ENCODE results near the gene PHEX.

PHEX gene

DNA sequence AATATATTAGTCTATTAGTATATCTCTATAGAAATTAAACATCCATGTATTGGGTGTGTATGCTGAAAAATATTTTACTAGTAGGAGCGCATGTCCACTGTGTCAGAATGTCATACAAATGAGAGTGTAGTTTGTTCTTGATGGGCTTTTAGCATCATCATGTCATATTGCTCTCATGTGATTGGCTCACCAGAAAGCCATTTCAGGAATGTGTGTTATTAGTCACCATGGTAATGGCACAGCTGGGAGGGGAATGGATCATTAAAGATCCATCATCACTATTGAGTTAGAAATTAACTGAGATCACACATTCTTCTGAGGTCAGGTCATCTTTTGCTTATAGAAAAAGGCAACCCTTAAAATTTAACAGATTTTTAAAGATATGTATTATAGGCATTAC is 77.3 kb downstream of the PHEX start:
- no peak for DNase-seq

DNA sequence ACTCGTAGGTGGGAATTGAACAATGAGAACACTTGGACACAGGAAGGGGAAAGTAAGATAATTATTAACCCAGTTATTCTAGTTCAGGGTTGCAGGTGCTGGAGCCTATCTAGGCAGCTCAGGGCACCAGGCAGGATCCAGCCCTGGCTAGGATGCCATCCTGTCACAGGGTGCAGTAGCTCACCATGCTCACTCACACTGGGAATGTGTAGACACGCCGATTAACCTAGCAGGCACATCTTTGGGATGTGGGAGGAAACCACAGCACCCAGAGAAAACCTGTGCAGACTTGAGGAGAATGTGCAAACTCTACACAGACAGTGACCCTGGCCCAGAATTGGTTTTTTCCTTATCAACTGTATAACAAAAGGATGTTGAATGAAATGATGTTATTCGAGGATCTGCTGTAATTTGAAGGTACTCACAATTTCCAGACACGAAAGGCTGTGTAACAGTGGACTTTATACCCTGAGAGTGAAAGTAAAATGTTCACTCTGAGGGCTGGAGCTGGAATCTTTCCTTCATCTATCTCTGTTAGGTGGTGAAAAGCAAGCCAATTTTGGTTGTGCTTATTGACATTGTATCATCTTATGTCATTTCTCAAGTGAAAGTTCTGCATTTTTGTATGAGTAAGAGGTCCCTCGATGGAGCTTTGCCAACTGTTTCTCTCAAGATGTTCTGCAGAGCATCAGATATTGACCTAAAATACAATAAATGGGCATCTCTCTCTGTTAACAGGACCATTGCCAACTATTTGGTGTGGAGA is 78.8 kb downstream of the PHEX start:
- no peak for DNase-seq

DNA sequence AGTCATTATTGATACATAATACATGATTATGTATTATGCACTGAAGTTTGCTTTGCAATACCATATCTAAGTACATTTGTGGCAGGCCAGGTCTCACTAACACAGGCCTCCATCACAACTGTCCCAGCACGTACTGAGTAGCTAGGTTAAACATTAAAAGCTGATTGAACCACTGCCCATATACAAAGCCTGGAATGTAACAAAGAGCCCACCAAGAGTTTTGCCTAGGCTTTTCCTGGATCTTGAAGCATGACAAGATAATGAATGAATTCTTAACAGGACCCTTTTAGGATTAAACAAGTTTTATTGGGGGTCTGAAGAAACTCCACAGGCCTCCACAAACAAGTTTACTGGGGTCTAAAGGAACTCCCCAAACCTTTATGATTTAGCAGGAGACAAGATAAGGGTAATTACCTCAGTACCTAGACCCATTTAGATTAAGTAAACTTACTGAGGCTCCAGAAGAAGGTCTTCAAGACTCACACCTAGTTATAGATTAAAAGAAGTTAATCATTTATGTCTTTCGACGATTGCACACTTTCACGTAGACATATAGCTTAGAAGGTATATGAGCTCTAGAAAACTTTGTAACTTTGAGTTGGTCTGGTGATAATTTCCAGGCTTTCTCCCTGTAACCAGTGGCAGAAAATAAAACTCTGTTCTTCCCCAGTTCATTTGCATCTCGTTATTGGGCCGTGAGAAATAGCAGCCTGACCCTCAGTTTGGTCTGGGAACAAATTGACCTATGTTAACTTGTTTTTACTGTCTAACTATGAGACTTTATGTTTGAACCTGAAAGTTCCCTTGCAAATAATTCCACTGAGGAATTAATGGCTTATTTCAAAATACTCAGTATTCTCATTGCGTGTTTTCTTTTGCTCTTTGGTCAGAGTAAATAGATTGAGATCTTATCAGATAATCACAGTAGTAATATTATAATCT is 84.8 kb downstream of the PHEX start:
- no peak for DNase-seq

DNA sequence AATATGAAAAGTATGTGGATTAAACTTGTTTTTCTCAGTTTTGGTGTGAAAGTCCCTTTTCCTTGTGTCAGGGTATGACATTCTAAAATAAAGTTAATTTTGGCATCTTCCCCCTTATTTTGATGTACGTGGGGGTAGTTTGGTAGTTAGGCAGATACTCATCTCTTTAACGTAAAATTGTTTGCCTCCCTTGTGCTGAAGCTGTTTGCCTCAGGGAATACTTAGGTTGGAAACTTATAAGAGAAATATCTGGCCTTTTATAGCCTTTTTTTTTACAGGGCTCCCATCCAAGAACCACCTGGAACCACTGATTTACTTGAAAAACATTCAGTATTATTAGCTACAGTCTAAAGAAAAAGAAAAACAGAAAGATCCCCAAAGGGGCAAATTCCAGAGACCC is 85.5 kb downstream of the PHEX start:
- no peak for DNase-seq

DNA sequence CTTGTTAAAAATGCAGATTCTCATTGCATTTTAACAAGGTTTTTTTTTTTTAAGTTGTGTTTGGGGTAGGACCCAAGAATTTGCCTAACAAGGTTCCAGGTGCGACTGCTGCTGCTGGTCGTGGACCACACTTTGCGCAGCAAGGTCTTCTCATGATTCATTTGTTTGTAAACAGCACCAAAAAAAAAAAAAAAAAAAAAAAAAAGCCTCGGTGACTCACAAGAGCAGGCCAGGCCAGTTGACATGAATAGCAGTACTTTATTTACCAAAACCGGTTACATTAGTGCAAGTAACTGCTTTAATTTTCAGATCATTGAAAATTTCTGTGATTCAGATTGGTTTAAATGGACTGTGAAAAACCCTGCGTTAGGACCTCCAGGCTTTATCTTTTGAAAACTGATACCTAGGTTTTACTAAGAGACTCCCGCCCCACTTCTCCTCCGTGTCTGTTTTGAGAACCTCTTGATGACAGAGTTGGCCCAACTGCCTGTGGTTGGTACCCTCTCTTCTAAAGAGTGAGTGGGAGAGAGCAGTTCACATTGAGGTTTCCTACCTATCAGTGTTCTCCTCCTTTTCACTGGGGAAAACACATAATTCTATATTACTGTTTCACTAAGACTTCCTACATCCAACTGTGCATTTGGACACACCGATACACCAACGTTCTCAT is 86.2 kb downstream of the PHEX start:
- no peak for DNase-seq

DNA sequence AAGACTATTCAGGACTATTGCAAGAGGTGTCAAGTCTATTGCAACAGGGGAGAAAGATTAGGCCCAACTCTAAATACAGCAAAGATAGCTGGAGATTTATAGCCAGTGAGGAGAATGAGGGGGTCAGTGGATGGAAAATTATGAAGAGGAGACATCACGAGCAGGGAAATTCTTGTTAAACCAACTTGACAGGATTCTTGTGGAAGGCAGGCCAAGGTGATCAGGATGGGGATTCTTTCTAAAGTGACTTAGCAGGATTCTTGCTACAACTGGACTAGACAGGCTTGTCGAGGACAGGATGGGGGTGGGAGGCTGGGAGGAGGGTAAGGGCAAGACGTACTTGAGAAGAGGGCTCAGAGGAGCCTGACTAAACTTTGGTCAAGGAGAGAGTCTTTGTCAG is 89.0 kb downstream of the PHEX start:
- DNase-seq: no peak

DNA sequence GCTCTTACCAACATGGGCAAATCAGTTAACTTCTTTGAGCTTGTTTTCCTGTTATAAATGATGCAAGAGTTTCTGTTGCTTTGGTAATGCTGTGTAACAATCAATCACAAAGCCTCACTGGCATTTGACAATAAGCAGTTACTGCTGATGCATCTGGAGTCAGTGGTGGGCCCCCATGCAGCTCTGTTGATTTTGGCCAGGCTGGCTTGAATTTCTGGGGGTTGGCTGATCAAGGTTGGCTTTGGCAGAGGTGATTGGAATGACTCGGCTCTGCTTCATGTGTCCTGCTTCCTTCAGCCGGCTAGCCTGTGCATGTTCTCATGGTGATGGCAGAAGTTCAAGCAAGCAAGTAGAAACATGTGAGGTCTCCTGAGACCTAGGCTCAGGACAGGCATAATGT is 90.4 kb downstream of the PHEX start:
- no peak for DNase-seq

DNA sequence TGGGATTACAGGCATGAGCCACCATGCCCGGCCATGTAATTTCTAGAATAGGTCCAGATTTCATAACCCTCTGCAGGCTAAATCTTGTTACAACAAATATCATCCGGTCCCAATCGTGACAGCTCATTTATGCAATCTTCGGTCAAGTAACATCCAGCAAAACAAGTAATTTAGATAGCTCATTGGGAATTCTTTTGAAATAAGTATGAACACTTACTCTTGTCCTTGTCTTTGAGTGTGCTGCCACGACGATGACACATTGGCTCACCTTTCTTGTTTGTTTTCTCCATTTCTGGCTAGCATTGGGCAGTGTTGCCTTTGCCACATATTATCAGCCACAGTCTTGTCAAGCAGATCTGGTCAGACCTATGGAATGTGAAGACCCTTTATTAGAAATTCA is 92.0 kb downstream of the PHEX start:
- no peak for DNase-seq

DNA sequence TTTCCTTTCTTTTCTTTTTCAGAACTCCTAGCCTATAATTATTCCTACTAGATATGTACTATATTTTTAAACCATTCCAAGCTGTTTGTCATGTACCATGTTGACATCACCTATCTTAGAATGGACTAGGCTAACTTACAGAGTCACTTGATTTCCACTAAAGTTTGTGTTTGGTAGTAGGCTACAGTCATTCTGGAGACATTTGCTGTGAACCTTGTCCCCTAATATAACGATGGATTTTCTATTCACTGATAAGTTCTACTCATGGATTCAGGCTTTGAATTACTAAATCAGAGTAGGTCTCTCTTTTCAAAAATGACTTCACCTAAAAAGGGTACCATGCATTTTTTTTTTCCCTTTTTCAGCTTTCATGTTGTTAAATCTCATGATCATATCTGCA is 93.4 kb downstream of the PHEX start:
- no peak for DNase-seq

DNA sequence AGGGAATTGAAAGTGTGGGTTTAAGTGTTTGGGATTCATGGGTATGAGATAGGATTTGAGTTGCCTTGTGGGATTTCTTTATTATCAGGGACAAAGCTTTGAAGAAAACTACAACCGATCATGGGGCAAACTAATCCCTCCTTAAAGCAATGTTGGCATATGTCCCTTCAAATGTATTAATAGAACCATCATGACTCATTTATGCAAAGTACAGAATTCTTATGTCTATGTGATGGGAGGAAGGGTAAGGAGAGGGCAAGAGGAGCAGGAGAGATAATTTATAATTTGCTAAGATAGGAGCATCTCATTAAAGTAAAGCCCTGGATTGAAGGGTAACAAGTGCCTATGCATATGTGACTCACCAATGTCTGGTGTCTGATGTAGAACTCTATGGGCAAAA is 94.2 kb downstream of the PHEX start:
- no peak for DNase-seq

DNA sequence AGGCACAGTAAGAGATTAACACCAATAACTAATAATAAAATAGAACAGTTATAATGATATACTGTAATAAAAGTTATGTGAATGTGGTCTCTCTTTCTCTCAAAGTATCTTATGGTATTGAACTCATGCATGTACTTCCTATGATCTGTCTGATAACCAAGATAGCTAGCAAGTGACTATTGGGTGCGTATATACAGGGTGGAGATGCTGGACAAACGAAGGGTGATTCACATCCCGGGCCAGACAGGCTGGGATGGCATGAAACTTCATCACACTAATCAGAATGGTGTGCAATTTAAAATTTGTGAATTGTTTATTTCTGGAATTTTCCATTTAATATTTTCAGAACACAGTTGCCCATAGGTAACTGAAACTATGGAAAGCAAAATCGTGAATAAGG is 96.8 kb downstream of the PHEX start:
- no peak for DNase-seq

DNA sequence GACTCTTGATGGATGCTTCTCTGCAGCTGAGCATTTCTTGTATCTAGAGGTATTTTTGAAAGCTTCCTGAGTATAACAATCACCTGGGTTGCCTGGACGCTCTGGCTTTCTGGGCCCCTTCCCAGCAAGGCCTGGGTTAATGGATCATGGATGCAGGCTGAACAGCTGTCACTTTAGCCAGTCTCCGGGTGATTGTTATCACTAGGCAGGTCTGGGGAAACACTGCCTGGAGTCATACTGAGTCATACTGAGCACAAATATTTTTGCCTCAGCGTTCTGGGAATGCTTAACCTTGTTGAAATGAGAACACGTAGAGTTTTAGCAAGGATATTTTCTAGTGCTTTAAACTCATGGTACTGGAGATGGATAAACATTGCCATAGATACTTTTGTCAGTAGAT is 102.6 kb downstream of the PHEX start:
- DNase-seq: no peak

DNA sequence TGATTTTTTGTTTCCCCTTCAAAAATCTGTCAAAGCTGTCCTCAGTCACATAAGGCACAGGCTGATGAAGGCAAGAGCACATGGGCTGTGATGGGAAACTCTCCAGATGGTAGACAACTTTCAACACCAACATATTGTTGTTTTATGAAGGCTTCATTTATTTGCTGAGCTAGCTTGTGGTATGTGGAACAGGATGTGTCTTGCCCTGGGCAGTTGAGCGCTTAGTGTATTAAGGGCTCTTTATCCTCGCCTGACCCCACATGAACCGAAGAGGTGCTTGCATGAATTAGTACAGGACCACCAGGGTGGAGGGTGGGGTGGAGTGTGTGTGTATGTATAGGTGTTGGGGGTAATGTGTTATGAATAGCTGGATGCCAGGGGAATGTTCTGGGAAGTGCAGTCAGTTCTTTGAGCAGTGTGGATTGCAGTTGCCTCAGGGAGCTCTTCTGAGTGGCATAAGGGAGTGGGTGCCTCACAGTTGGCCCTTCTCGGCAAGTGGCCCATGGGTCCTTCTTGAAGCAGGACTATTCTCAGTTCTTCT is 103.1 kb downstream of the PHEX start:
- no peak for DNase-seq

DNA sequence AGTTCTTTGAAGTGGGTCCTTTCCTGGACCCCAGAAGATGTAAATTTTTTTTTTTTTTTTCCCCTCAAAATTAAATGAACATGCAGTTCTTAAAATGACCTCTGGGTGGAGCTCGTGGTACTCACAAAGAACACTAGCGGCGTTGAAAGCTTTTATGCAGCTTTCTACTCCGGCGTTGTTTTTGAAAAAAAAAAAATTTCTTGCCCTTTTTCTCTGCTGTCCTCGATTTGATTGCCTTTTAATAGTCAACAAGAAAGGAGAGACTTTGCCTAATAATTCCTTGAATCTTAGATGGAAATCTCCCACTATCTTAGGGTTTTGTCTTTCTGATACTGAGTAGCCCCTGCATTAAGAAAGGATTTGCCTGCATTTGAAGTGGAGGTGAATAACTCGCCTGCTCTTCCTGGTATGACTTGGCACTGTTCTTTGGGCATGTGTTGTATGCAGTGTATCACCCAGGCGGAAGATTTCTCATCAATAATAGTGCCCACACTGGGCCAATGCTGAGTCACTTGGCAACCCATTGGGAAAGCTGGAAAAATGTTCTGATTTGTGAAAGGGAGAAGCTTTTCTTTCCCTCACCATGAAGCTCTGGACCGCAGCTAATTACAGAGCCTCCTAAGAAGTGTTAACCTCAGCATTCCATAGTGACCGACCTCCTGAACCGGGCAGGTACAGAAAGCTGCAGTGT is 104.0 kb downstream of the PHEX start:
- peak in 1 of 2 donors; percentile 37 for DNase-seq

DNA sequence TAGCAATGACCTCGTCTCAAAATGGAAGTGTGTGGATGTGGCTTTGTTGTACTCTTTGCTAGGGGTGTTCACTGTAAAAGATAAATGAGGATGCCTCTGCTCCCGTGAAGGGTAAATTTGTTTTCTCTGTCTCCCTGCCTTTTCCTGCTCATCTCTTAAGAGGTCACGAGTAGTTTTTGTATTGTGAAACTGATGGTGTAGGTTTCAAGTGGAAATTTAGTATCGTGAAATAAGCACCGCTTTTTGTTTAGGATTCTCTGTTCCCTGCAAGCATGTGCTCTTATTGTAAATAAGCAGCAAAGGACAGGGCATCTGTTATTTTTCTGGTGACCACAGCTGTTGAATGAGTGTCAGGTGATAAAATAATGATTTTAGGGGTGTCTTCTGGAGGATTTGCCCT is 104.6 kb downstream of the PHEX start:
- DNase-seq: no peak

DNA sequence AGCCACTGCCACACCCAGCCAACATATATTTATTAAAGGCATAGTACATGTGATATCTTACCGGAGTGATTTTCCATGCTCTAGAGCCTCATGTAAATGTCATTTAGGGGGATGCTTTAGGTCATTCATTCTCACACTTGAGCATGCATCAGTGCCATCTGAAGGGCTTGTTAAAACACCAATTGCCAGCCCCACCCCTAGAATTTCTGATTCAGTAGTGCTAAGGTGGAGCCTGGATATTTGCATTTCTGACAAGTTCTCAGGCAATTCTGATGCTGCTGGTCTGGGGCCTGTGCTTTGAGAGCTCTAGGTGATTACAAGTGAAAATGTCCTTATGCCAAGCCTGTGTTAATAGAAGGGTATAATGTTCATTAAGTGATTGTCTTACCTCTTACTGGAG is 107.7 kb downstream of the PHEX start:
- no peak for DNase-seq

DNA sequence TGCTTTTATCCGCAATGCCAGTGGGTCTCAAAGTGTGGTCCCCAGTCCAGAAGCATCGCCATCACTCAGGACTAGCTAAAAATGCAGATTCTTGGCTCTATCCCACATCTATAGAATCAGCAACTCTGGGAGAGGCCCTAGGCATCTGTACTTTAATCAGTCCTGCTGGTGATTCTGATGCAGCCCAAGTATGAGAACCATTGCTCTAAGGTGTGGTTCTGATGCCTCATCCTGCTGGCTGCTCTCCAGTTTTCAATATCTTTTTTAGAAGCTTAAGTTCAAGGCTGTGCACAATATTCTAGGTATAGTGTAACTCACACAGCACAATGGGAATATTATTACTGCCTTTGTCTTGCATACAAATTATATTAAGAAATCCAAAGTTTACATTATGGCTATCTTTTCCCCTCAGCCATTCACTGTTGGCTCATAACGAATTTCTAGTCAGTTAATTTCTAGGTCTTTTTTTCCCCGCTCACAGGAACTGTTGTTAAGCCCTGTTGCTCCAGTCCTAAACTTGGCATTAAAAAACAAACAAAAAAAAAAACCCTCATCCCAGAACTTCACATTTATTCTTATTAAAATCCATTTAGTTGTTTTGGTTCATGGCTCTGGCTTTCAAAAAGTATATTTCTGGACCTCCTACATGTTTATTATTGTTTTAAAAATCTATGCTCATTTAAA is 109.1 kb downstream of the PHEX start:
- DNase-seq: no peak

DNA sequence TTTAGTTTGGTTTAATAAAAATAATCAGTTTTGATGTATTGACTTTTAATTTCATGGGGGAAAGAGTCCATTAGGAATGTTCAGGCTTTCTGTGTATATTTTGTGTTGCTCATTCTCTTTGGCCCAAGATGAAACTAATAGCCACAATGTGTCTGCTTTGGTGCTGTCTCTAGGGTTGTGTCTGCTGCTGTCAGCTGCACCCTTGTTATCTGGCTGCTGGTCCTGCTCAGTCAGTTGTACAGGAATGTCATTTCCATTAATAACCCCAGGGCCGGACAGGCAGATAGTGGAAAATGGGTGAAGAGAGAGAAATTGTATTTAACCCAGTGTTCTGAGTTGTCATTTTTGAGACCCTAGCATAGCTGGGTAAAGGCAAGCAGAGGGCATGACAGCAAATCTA is 115.1 kb downstream of the PHEX start:
- no peak for DNase-seq

DNA sequence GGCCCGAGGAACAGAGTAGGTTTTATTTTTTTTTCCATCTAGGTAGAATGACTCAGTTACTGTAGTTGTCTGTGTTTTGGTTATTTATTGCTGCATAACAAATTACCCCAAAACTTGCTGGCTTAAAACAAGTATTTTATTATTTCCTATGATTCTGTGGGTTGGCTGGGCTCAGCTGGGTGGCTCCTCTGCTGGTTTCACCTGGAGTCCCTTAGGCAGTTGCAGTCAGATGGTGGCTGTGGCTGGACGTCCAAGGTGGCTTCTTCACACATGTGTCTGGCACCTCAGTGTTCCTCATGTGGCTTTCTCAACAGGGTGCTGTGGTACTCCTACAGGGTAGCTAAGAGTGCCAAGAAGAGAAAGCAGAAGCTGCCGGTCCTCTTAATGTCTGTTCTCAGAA is 115.8 kb downstream of the PHEX start:
- no peak for DNase-seq

DNA sequence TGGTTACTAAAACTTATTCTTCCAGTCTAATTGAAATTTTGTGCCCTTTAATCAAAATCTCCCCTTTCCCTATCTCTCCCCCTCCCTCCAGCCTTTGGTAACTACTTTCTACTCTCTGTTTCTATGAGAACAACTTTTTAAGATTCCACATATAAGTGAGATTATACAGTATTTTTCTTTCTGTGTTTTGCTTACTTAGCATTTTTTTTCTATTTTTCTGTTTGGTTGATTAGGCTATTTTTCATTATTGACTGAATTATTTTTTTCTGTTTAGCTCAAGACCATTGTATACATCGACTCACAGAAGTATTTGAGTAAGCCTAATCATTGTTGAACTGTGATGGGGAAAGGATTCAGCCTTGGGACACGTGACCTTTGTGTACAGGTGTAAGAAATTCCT is 116.4 kb downstream of the PHEX start:
- DNase-seq: no peak

DNA sequence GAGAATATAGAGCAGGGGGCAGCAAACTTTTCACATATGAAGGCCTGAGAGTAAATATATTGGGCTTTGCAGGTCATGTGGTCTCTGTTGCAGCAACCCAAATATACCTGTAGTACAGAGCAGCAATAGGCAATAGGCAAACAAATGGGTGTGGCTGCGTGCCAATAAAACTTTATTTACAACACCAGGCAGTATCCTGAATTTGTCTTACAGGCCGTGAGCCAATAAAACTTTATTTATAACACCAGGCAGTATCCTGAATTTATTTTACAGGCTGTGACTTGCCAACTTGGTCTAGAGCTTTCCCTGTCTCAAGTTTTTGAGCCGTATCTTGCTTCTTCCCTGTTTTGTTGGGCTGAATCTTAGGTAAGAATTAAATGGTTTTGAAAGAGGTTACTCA is 118.2 kb downstream of the PHEX start:
- DNase-seq: no peak

DNA sequence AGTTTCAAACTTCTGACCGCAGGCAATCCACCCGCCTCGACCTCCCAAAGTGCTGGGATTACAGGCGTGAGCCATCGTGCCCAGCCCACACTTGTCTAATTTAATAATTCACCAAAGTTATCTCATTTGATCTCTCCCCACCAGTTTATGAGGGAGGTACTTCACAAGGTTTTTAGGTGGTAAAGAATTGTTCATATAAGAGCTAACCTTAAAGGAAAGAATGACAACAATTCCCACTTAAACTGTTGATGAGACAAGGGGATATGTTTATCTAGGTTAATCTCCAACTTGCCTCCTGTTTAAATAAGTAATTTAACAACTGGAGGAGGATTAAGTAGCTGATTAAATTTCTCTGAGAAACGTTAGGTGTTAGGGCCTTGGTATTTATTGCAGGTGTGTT is 123.0 kb downstream of the PHEX start:
- DNase-seq: no peak
